Measurements from ENCODE around the gene TTC39C.
"Not testable (repeated sequence)": the region's sequence is repeated elsewhere in the genome, so short reads cannot be mapped to it uniquely, and the experiment has no call there.

The TTC39C gene

DNA sequence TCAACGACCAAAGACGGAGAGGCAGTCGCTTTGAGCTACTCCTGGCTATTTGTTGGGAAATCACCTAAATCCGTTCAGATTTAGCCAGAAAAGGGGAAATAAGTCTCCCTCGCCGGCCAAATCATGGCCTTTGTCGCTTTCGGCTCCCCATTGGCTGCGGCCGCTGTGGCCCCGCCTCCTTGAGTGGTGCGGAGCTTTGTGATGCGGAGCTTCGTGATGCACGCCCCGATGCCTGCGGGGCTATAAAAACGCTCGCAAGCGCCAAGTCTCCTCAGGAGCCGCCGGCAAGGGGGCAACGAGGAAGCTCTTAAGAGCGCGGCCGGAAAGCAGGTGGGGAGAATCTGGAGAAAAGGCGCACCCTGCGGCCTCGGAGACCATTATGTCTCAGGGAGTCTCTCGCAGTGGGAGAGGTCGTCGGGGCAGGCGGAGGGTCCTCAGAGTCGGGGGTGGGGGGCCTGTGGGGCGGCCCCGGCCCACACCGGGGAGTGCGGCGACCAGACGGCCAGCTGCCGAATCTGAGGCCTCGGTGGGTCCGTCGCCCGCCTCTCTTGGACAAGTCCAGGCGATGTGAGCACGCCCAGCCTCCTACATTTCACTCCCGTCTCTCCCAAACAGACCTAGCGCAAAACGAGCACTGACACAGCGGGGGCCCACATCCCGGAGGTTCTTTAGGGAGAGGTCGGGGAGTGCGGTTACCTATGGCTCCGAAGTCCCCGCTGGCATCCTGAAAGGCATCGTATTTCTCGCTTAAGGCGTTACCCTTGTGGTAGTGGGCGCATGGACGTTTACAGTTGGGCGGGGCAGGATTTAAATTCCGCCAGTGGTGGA is 124.4 kb downstream of the TTC39C start, which contains the start of gene CABYR:
CABYR (plus strand) TSS at position 274 of the 828 bp plus-strand sequence. CDS start 4,053 bp downstream, outside the sequence.
- DNase-seq: peak; percentile 72

GRCh38 chr18:24140697-24141096 is 126.1 kb downstream of the TTC39C start:
- DNase-seq: no peak

- DNase-seq: no peak
Measured at GRCh38 chr18:24142376-24142775, 127.8 kb downstream of the TTC39C start.

GRCh38 chr18:24149591-24149990 is 135.0 kb downstream of the TTC39C start:
- DNase-seq: not testable (repeated sequence)

DNA sequence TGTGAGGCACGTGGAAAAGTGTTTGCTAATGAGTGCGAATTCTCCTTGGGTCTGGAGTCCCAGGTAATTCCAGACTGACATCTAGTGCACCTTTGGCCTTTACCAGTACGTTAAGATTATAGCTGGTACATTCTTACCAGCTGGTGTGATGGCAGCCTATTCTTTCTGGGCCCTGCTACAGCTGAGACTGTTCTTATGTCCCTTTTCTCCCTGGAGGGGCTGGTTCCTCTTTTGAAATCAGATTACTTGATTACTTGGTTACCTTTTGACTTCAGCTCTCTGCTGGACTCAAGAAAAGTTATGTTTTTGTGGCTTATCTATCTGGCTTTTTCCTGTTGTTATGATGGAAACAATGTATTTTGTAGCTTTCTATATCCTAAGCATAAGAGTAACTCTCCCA is 138.8 kb downstream of the TTC39C start:
- no peak for DNase-seq

GRCh38 chr18:24157855-24158254 is 143.3 kb downstream of the TTC39C start:
- DNase-seq: no peak

DNA sequence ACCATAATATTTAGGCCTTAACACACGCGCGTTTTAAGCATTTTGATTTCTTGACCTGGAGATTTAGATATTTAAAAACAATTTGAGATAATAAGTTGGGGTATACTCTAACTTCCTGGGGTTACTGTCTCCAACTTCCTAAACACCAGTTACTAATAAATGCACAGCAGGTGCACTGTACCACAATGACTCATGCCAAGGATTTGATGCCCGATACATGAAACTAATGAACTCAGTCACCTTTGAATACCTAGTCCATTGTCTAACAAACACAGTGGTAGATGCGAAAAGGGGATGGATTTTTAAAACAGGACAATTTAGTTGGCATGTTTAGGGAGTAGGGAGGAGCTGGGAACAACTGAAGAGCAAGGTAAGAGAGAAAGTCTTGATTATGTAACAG is 145.5 kb downstream of the TTC39C start:
- DNase-seq: no peak

DNA sequence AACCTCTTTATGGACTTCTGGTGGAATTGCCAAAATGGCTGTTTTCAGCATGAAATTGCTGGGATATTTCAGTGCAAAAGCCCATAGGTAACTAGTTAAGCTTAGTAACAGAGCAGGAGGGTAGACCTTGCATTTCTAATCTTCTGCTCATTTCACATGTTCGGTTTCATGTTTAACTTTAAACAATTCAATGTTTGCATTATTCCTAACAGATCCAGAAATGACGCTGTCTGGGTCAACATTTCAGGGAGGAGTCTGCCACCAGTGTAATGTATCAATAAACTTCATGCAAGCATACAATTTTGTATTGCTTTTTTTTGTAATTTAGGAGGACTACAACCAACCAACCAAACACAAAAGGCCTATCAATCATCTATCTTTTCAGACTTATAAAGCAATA is 146.8 kb downstream of the TTC39C start:
- DNase-seq: no peak

DNA sequence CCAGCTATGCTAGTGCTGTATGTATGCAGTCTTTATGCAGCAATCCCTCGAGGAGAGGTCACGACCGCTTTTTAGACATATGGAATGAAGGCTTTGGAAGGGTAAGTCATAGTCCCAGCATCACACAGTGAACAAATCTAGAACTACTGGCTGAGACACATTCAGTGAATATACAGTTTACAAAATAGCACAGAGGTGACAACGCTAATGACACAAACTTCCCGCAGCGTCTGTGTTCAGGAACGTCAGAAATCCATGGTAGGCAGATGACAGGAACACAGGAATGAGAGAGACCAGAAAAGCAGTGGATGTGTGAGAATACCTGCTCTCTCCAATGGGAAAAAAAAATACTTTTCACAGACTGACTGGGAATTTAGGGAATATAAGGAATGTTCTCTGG is 153.9 kb downstream of the TTC39C start:
- no peak for DNase-seq

DNA sequence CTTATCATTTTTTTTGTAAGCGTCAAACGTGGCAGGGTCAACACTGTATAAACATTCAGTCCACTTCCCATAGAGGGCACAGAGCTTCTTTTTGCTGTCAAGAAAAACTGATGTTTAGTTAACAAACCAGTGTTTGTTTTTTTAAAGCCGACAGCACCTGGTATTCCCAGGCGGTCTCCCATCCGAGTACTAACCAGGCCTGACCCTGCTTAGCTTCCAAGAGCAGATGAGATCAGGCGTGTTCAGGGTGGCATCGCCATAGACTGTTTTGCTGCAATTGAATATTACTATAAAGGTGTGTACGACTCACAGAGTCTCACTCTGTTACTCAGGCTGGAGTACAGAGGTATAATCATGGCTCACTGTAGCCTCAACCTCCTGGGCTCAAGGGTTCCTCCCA is 155.8 kb downstream of the TTC39C start:
- DNase-seq: no peak

DNA sequence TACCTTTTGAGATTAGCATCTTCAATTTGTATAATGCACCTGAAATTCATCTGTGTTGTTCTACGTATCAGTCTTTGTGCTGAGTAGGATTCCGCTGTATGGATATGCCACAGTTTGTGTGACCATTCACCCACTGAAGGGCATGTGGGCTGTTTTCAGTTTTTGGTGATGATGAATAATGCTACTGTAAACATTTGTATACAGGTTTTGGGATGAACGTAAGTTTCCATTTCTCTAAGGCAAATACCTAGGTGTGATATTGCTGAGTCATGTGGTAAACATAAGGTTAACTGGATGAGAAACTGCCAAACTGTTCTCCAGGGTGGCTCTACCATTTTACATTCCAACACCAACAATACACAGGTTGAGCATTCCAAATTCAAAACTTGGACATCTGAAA is 159.4 kb downstream of the TTC39C start:
- DNase-seq: no peak

- peak; percentile 21 for DNase-seq
Measured at GRCh38 chr18:24176727-24177416, 162.3 kb downstream of the TTC39C start.

DNA sequence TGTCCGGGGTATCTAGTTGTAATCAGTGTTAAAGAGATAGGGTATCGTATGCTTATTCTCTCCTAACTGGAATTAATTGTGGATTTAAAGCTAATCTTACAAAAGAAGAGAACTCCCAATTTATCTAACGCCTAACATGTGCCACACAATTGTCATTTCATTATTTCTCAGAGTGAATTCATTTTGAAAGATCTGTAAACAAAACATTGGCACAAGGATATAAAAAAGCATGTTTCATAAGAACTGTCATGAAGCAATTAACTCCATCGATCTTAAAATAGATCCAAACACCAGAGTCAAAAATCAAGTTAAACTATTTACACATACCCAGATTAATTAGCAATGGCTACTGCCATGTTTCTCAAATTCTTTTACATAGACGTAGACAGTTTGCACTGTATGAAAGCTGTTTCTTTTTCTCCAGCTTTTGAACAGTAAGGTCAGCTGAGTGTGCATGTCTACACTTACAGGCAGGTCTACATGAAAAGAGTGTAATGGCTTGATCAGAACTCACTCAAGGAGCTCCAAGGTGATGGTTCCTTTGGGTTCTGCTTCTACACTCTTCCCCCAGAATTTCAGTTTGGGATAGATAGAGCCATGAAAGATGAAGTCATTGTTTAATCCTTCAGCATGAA is 163.1 kb downstream of the TTC39C start:
- no peak for DNase-seq

DNA sequence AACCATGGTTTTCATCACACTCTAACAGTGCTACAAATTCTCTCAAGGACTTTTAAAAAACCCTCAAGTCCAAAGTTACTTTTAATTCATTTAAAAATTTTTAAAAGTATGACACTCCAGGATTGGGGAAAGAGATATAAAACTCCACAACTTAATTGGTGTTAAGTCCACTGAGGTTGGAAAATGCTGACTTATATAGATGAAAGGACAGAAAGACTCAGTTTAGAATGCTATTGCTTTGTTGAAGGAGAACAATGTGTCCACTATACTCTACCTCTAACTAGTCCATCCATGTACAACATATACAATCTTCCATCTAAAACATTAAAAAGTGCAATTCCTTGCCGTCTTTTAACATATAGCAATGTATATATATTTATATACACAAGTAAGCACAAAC is 165.5 kb downstream of the TTC39C start:
- DNase-seq: no peak

- DNase-seq: no peak
Measured at GRCh38 chr18:24181806-24182205, 167.3 kb downstream of the TTC39C start.
